H7 (cell line): ENCODE measurements around the gene ACTR3. TPM values are rescaled to one million over a fixed set of nuclear protein-coding genes. Genes with fewer than 3 reads are reported as not detected.

Experiments used
- DNase-seq: peaks from one replicate; pipeline ENCODE4 v3.0.0; 2012
- H3K27me3 ChIP-seq: 2 replicates; pipeline ENCODE4 v1.6.0; 2011; ENCODE audit warnings: mild to moderate bottlenecking, low read length; ENCODE audit not compliant: control insufficient read depth, insufficient read depth
- H3K36me3 ChIP-seq: replicated peaks from 2 replicates; pipeline ENCODE4 v1.5.1; 2011; ENCODE audit warnings: low read length; ENCODE audit not compliant: control insufficient read depth, insufficient read depth
- H3K4me3 ChIP-seq: 2 replicates; pipeline ENCODE4 v1.5.1; 2011; ENCODE audit warnings: low read depth, mild to moderate bottlenecking, control low read depth, low read length, moderate library complexity; ENCODE audit not compliant: insufficient read depth
- total RNA-seq: library from RNA; depleted of rRNA; stranded (reverse); fragments of >200 nt; shearing (Covaris generic); gene quantifications from 2 replicates; pipeline ENCODE4 v1.2.3, GENCODE V29; 2014

ACTR3 gene
- total RNA-seq, 1 experiment from 2014 or later, result 113 TPM

DNA sequence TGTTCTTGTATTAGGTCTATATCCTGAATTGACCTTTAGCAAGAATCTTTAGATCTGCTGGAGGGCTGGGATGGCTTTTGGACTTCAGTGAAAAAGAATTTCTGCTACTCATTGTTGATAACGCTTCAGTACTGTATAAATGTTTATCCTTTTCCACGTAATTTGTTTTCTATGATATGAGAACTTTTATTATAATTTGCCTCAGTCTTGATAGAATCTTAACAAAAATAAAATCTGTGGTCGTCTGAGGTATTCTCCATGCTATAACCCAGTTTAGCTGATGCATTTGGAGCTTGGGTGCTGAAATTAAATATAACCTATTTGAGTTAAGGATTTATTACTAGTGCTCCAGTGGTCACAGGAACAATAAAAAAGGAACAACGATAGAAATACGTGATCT lies 71.1 kb downstream of the ACTR3 start:
- no peak overlapping the region for H3K4me3 ChIP-seq
- no peaks in the 10 kb centered on the region; the same call in 1 of the 2 replicates for H3K36me3 ChIP-seq
- no peak for DNase-seq
- no peaks in the 10 kb centered on the region for H3K27me3 ChIP-seq

GRCh38 chr2:113962692-113963480 lies 73.0 kb downstream of the ACTR3 start:
- DNase-seq, result no peak
- H3K36me3 ChIP-seq, result no peaks in the 10 kb centered on the region
- no peaks in the 10 kb centered on the region for H3K27me3 ChIP-seq
- no peak overlapping the region for H3K4me3 ChIP-seq

GRCh38 chr2:113963965-113964364 lies 74.1 kb downstream of the ACTR3 start:
- DNase-seq, result no peak

GRCh38 chr2:113964436-113964835 lies 74.5 kb downstream of the ACTR3 start:
- no peak for DNase-seq
- Histone ChIP-seq H3K36me3 (no peaks in the 10 kb centered on the region), H3K27me3 (no peaks in the 10 kb centered on the region), H3K4me3 (no peak overlapping the region)

More at GRCh38 chr2:113963965-113964364, 74.1 kb downstream of the ACTR3 start:
- Histone ChIP-seq H3K27me3 (no peaks in the 10 kb centered on the region), H3K4me3 (no peak overlapping the region), H3K36me3 (no peaks in the 10 kb centered on the region)

DNA sequence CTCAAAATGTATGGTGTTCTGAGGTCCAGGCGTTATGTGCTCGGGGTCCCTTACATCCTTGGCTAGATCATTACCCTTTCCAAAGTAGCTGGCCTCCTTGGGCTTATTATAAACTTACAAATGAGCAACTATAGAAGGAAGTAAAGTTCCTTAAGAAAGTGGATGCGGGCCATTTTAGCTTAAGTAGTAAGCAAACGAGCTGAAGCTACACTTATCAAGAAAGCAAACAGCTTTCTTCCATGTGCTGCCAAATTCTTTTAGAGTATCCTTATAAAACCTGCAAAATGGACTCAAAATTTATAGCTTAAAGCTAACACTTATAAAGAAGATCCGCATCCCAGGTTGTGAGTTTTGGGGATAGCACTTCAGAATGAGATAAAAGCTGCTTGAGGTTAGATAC lies 75.3 kb downstream of the ACTR3 start:
- Histone ChIP-seq H3K4me3 (no peak overlapping the region), H3K36me3 (no peaks in the 10 kb centered on the region), H3K27me3 (no peaks in the 10 kb centered on the region)
- no peak for DNase-seq

- peak; percentile 33 for DNase-seq
- H3K27me3 ChIP-seq, result no peaks in the 10 kb centered on the region
- H3K36me3 ChIP-seq, result no peaks in the 10 kb centered on the region
- H3K4me3 ChIP-seq, result no peak overlapping the region
These were observed 75.8 kb downstream of the ACTR3 start for GRCh38 chr2:113965644-113966043.

DNA sequence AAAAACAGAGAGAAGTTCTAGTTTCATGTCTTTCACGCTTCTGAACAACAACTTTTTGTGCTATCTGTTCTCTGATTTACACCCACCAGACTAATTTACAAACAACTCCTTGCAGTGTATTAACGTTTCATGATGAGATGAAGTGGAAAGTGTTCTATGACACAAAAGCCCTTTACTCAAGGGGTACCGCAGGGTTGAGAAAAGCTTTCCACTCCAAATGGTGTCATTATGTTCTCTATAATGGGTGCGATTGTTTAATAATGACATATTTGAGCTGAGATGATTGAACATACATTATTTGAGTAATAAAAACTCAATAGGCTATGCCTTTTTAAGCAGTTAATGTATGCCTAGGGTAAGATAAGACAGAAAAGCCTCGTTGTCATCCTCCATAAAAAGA lies 76.3 kb downstream of the ACTR3 start:
- no peaks in the 10 kb centered on the region for H3K36me3 ChIP-seq
- H3K4me3 ChIP-seq, result no peak overlapping the region
- no peaks in the 10 kb centered on the region for H3K27me3 ChIP-seq
- DNase-seq, result no peak

DNA sequence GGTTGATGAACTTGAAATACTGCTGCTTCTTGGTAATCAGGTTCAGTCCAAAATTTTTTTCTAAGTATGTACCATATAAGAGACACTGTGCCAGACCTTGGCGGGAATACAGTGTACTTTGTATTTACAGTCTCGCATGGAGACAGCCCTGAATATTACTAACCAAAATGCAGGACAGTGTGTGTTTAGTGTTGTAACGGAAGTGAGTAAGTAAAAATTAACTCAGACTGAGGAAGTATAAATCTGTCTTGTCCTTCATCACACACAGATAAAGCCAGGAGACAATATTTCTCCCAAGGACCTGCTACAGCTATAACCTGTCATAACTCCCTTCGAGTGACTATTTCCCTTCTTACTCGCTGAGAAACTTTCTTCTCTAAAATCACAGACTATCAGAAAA lies 76.9 kb downstream of the ACTR3 start:
- no peaks in the 10 kb centered on the region for H3K27me3 ChIP-seq
- no peak overlapping the region for H3K4me3 ChIP-seq
- DNase-seq, result no peak
- no peaks in the 10 kb centered on the region for H3K36me3 ChIP-seq

GRCh38 chr2:113967272-113967671 lies 77.4 kb downstream of the ACTR3 start:
- no peak for DNase-seq

GRCh38 chr2:113972766-113973165 lies 82.9 kb downstream of the ACTR3 start:
- H3K27me3 ChIP-seq, result no peaks in the 10 kb centered on the region
- no peak for DNase-seq
- no peak overlapping the region for H3K4me3 ChIP-seq
- H3K36me3 ChIP-seq, result no peaks in the 10 kb centered on the region

More at GRCh38 chr2:113967272-113967671, 77.4 kb downstream of the ACTR3 start:
- Histone ChIP-seq H3K27me3 (no peaks in the 10 kb centered on the region), H3K4me3 (no peak overlapping the region), H3K36me3 (no peaks in the 10 kb centered on the region)

- DNase-seq, result no peak
- H3K27me3 ChIP-seq, result no peaks in the 10 kb centered on the region
- H3K36me3 ChIP-seq, result no peaks in the 10 kb centered on the region
- H3K4me3 ChIP-seq, result no peak overlapping the region
These were observed 83.9 kb downstream of the ACTR3 start for GRCh38 chr2:113973810-113974209.

GRCh38 chr2:113974727-113975126 lies 84.8 kb downstream of the ACTR3 start:
- H3K4me3 ChIP-seq, result no peak overlapping the region
- no peaks in the 10 kb centered on the region for H3K27me3 ChIP-seq
- no peak for DNase-seq
- no peaks in the 10 kb centered on the region for H3K36me3 ChIP-seq

GRCh38 chr2:113976277-113976928 lies 86.5 kb downstream of the ACTR3 start:
- H3K27me3 ChIP-seq, result no peaks in the 10 kb centered on the region
- no peaks in the 10 kb centered on the region for H3K36me3 ChIP-seq
- H3K4me3 ChIP-seq, result no peak overlapping the region
- no peak for DNase-seq

- Histone ChIP-seq H3K4me3 (no peak overlapping the region), H3K36me3 (no peaks in the 10 kb centered on the region)
- no peak for DNase-seq
These were observed 87.3 kb downstream of the ACTR3 start for GRCh38 chr2:113977060-113977659.

More at GRCh38 chr2:113977060-113977659, 87.3 kb downstream of the ACTR3 start:
- H3K27me3 ChIP-seq, result no peaks in the 10 kb centered on the region
